GM21381 (cell line): ENCODE results near the gene GJD3.
"Not testable (repeated sequence)": the region's sequence is repeated elsewhere in the genome, so short reads cannot be mapped to it uniquely, and the experiment has no call there.

Source experiments
- ATAC-seq: cut with Tn5 transposase; IDR thresholded peaks from one replicate; pipeline ENCODE4 v1.9.1; 2021; ENCODE audit warnings: mild to moderate bottlenecking, moderate library complexity; ENCODE audit not compliant: unreplicated experiment

GJD3 gene

GRCh38 chr17:40369923-40370322 is 5.4 kb upstream of the GJD3 start:
- ATAC-seq: no peak

DNA sequence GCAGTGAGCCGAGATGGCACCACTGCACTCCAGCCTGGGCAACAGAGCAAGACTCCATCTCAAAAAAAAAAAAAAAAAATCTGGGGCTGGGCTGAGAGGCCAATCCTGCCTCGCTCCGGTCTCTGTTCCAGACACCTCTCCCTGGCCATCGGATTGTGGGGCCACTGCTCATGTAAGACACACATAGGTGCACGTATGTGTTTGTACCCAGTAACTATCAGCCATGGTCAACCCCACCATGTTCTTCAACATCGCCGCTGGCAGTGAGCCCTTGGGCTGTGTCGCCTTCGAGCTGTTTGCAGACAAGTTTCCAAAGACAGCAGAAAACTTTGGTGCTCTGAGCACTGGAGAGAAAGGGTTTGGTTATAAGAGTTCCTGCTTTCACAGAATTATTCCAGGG is 3.2 kb upstream of the GJD3 start:
- not testable (repeated sequence) for ATAC-seq

DNA sequence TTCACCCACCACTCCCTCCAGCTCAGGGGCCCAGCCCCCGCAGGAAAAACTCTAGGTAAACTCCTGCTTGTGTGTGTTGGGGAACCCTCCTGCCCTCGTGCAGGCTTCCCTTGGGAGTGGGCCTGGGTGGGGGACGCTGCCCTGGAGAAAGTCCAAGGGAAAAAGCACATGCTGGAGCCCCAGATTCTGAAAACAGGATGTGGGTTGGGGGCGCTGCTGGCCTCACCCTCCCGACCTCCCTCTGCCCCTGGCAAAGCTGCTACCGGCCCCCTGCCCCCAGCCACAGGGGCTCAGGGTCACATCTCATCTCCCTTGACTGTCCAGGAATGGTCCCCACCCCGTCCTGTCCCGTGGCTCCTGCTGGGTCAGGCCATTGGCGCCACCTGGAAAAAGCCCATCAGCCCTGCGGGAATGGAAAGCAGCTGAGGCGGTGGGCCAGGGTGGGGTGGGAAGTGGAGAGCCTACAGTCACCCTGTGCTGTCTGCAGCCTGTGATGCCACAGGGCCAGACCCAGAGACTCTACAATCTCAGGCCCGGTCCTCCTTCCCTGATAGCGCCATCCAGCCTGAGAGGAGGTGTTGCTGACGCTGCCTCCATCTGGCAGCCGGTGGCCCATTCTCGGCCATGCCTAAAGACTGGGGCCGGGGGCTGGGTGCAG is 2.5 kb upstream of the GJD3 start:
- no peak for ATAC-seq

DNA sequence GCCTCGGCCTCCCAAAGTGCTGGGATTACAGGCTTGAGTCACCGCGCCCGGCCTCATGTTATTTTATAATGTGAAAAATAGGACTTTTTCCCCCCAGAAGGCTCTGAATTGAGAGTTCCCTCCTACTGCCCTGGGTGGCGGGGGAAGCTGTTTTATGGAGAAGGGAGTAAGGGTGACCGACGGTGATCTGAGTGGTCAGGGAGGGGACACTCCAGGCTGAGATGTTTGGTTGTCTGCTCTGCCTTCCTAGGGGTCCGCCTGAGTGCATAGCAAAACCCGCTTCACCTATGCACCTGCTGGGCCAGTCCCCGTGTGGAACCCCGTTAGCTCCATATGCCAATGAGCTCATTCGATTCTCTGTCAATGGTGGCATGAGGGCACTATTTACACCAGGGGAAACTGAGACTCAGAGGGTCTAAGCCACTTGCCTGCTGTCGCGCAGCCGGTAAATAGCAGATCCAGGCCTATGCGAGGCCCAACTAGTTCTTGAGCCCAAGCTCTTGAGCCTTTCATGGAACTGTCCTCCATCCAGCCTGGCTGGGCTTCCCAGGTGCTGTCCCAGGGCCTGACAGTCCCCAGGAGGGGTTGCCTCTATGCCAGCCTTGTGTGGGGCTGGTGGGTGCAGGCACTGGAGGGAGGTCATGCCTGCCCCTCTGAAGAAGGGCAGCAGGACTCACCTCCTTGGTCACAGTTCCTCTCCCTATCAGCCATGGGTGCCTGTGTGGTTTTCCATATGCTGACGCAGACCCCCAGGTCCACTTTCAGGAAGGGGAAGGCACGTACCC is 1.7 kb upstream of the GJD3 start:
- no peak for ATAC-seq

GRCh38 chr17:40364906-40365305 is 369 bp upstream of the GJD3 start:
- ATAC-seq: no peak

GRCh38 chr17:40363111-40363827 is 1.3 kb downstream of the GJD3 start:
- ATAC-seq: peak; percentile 17

- peak; percentile 68 for ATAC-seq
These were observed 1.8 kb downstream of the GJD3 start for GRCh38 chr17:40362696-40363110.

DNA sequence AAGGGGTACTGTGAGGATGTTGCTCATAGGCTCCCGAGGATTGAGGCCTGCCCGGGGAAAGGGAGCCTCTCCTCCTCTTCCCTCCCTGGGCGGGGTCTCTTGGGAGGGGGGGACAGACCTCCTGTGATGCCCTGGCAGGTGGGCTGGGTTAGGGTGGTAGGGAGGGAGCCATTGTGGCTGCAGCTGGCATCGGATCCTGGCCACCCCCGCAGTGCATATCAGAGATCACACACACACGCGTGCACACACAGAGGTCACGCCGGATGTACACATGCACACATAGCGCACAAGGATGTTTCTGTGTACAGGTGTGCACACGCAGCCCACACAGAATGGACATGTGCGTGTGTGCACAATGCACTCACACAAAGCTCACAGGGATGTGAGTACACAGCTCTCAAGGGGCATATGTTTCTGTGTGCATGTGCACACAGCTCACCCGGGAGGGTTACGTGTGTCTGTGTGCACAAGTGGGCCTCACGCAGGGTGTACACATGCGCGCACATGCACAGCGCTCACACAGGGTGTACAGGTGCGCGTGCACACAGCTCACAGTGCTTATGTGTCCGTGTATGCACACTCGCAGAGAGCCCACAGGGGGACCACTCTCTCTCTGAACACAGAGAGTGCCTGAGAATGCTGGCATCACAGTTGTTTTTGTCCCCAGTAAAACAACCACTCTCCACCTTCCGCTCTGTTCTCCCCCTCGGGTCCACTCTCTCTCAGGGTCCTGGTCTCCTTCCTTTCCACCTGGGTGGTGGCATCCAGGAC is 2.4 kb downstream of the GJD3 start:
- ATAC-seq: no peak

DNA sequence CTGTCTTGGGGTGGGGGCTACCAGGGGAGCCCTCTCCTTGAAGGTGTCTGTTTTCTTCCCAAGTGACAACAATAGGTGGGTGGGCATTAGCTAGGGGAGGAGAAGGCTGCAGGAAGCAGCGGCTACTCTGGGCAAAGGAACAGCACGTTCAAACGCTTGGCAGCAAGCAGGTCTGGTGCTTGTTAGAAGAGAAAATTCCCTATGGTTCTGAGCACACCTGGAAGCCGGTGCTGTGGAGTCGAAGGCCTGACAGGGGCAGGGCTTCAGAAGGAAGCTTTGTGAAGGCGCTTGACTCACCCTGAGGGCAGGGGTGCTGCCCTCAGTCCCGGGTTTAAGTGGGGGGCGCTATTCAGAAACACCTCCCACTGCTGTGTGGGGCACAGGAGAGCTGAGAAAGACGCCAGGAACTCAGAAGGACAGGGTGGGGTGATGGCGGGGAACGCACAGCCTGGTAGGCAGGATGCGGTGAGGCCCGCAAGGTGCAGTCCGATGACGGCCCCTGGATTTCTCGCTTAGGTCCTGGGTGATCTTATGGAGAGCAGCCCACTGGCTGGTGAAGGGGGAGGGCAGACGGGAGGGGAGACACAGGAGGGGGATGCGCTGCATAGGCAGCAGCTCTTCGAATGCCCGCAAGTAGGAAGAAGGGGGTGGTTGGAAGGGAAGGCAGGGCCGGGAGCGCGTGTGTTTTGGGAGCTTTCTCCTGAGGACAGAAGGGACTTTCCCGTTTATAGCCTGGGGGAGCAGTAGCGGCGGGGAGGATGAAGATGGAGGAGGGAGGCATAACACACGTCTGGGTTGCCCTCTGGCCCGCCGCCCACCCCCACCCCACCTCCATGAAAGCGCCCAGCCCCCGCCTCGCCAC is 3.2 kb downstream of the GJD3 start:
- no peak for ATAC-seq

DNA sequence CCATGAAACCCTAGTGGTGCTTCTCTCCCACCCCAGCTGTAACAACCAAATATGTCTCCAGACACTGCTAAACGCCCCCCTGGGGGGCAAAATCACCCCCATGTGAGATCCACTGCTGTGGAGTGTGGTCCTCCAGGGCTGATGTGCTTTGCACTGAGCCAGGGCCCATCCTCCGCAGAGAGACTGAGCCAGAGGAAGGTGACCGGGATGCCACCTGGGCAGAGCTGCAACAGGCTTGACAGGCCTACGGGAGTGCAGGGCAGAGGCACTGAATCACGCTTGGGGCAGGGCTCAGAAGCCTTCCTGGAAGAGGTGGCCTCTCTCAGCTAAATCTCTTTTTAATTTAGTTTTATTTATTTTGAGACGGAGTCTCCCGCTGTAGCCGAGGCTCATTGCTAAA is 4.4 kb downstream of the GJD3 start:
- no peak for ATAC-seq

DNA sequence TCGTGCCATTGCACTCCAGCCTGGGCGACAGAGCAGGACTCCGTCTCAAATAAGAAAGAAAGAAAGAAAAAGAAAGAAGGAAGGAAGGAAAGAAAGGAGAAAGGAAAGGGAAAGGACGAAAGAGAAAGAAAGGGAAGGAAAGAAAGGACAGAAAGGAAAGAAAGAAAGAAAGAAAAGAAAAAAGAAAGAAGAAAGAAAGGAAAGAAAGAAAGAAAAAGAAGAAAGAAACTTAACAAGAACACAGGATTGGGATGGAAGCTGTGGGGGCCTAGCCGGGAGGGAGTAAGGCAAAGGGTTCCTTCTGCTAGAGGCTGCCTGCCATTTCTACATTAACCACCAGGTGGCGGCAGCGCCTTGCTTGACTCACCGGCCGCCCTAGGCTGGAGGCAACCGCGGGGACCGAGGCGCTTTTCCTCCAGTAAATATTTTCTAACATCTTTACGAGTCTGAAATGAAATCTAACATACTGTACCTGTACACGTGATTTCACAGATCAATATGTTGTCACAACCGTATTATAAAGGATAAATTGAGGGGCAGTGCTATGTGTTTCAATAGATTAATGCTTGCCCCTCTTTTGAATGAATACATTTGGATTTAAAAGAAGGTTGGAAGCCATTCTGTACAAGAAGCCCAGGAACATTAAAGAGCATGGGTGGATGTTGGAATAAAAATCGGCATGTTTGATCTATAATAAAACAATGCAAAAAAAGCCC is 6.1 kb downstream of the GJD3 start:
- no peak for ATAC-seq

DNA sequence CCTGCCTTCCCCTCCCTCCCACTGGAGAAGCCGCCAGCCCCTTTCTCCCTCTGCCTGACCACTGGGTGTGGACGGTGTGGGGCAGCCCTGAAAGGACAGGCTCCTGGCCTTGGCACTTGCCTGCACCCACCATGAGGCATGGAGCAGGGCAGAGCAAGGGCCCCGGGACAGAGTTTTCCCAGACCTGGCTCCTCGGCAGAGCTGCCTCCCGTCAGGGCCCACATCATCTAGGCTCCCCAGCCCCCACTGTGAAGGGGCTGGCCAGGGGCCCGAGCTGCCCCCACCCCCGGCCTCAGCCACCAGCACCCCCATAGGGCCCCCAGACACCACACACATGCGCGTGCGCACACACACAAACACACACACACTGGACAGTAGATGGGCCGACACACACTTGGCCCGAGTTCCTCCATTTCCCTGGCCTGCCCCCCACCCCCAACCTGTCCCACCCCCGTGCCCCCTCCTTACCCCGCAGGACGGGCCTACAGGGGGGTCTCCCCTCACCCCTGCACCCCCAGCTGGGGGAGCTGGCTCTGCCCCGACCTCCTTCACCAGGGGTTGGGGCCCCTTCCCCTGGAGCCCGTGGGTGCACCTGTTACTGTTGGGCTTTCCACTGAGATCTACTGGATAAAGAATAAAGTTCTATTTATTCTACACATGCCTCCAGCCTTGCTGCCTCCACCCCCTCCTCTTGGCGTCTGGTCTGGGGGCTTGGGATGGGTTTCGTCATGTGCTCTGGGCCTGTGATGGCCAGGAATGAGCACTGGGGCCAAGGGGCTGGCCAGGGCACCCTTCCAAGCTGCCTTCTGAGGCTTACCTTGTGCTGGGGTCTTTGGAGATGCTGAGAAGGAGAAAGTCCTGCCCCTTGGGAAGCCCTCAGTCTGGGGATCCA is 7.3 kb downstream of the GJD3 start:
- no peak for ATAC-seq

- ATAC-seq: no peak
These were observed 8.5 kb downstream of the GJD3 start for GRCh38 chr17:40355804-40356758.

GRCh38 chr17:40355123-40355803 is 9.3 kb downstream of the GJD3 start:
- ATAC-seq: no peak

- ATAC-seq: no peak
These were observed 10.1 kb downstream of the GJD3 start for GRCh38 chr17:40354221-40355122.
